ENCODE results near the gene CCPG1.

GRCh38 chr15:55422089-55422488, 13.9 kb upstream of the CCPG1 start:
- no peak for TF ChIP-seq POLR2AphosphoS5 (IDR thresholded peaks at IDR 0.05; ENCODE audit: borderline replicate concordance, low read depth, low read length)
- TF ChIP-seq EZH2 (IDR thresholded peaks at IDR 0.05), result no peak
- TF ChIP-seq FOXP2 (optimal IDR thresholded peaks at IDR 0.05; ENCODE audit: control extremely low read depth, extremely low read length, insufficient read depth), result no peak

All from SK-N-MC (cell line).